Peyer's patch (tissue), 4 donors: ENCODE measurements around the gene MAPK6.

ENCODE experiments used
- POLR2A ChIP-seq, 2 donors: fragments of 450-650 bp; IDR thresholded peaks; one replicate each; pipeline ENCODE4 v1.5.1; 2017; ENCODE audit warnings: antibody characterized with exemption in 2 of 2, mild to moderate bottlenecking in 2 of 2, moderate library complexity in 2 of 2
- TF ChIP-seq, protein P1 (sequence below), 6 experiments: fragments of 450-650 bp in 4 of 6; fragments of 200-600 bp in 2 of 6; sonication (generic) in 1 of 6; IDR thresholded peaks; one replicate each; pipeline ENCODE4 v1.5.1; 2017 to 2019; ENCODE audit warnings: antibody characterized with exemption in 6 of 6, mild to moderate bottlenecking in 3 of 6, moderate library complexity in 1 of 6

DNA sequence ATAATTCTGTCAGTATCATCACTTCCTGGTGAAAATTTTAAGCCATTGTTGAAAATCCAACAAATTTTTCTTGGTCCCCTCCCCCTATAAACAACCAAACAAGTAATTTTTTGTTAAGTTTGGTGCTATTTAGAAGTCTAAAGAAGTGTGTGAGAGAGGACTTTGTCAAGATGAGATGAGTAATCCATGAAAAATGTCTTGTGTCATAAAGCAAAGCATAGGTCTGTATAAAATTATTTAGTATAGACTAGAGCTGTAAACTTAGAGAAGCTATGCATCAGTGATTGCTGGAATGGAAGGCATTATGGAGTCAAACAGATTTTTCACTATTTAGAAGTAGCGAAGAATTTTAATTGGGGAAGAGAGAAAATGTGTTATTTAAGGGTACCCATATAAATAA, 31.4 kb downstream of the MAPK6 start:
- no peak for TF ChIP-seq POLR2A (IDR thresholded peaks at IDR 0.05)
- TF ChIP-seq, protein P1, sequence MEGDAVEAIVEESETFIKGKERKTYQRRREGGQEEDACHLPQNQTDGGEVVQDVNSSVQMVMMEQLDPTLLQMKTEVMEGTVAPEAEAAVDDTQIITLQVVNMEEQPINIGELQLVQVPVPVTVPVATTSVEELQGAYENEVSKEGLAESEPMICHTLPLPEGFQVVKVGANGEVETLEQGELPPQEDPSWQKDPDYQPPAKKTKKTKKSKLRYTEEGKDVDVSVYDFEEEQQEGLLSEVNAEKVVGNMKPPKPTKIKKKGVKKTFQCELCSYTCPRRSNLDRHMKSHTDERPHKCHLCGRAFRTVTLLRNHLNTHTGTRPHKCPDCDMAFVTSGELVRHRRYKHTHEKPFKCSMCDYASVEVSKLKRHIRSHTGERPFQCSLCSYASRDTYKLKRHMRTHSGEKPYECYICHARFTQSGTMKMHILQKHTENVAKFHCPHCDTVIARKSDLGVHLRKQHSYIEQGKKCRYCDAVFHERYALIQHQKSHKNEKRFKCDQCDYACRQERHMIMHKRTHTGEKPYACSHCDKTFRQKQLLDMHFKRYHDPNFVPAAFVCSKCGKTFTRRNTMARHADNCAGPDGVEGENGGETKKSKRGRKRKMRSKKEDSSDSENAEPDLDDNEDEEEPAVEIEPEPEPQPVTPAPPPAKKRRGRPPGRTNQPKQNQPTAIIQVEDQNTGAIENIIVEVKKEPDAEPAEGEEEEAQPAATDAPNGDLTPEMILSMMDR (IDR thresholded peaks at IDR 0.05) = no peak
